Loucy (cell line): ENCODE results near the gene ADO.

ENCODE experiments used
- CTCF ChIP-seq: fragments of 200-600 bp; sonication (generic); conservative IDR thresholded peaks from 2 replicates; pipeline ENCODE4 v1.5.1; 2014; ENCODE audit warnings: mild to moderate bottlenecking, antibody characterized with exemption, low read length
- EZH2phosphoT487 ChIP-seq: fragments of 200-600 bp; IDR thresholded peaks from 2 replicates; pipeline ENCODE4 v1.6.1; 2018; ENCODE audit warnings: antibody characterized with exemption, mild to moderate bottlenecking, moderate library complexity, borderline replicate concordance

GRCh38 chr10:62788861-62789467 is 15.6 kb upstream of the ADO start:
- TF ChIP-seq CTCF (no peak), EZH2phosphoT487 (no peak)
